ENCODE data around the gene TIMP3.
"Not testable (repeated sequence)": the region's sequence is repeated elsewhere in the genome, so short reads cannot be mapped to it uniquely, and the experiment has no call there.

TIMP3 gene

GRCh38 chr22:32850157-32850556, 48.7 kb downstream of the TIMP3 start:
- in situ Hi-C loops (cut with MboI; ENCODE audit: low sequenced_read_pairs): no loop called here

- in situ Hi-C loops (cut with MboI; ENCODE audit: low sequenced_read_pairs): no loop called here
Observed at GRCh38 chr22:32850591-32851517, 49.3 kb downstream of the TIMP3 start.

GRCh38 chr22:32852395-32853251, 51.1 kb downstream of the TIMP3 start:
- in situ Hi-C loops (cut with MboI; ENCODE audit: low sequenced_read_pairs): no loop called here

GRCh38 chr22:32853662-32854061, 52.2 kb downstream of the TIMP3 start:
- in situ Hi-C loops (cut with MboI; ENCODE audit: low sequenced_read_pairs): no loop called here

- in situ Hi-C loops (cut with MboI; ENCODE audit: low sequenced_read_pairs): no loop called here
Observed at GRCh38 chr22:32854351-32854804, 52.9 kb downstream of the TIMP3 start.

- in situ Hi-C loops (cut with MboI; ENCODE audit: low sequenced_read_pairs): no loop called here
Observed at GRCh38 chr22:32855045-32855756, 53.7 kb downstream of the TIMP3 start.

GRCh38 chr22:32858121-32858703, 56.7 kb downstream of the TIMP3 start:
- in situ Hi-C loops (cut with MboI; ENCODE audit: low sequenced_read_pairs): no loop called here

GRCh38 chr22:32858957-32859356, 57.5 kb downstream of the TIMP3 start:
- in situ Hi-C loops (cut with MboI; ENCODE audit: low sequenced_read_pairs): no loop called here

GRCh38 chr22:32859743-32860142, 58.2 kb downstream of the TIMP3 start:
- in situ Hi-C loops (cut with MboI; ENCODE audit: low sequenced_read_pairs): no loop called here

GRCh38 chr22:32861330-32861729, 59.8 kb downstream of the TIMP3 start:
- in situ Hi-C loops (cut with MboI; ENCODE audit: low sequenced_read_pairs): no loop called here

- in situ Hi-C loops (cut with MboI; ENCODE audit: low sequenced_read_pairs): no loop called here
Observed at GRCh38 chr22:32862083-32862482, 60.6 kb downstream of the TIMP3 start.

GRCh38 chr22:32862936-32863661, 61.6 kb downstream of the TIMP3 start:
- in situ Hi-C loops (cut with MboI; ENCODE audit: low sequenced_read_pairs): no loop called here

- in situ Hi-C loops (cut with MboI; ENCODE audit: low sequenced_read_pairs): no loop called here
Observed at GRCh38 chr22:32864041-32864440, 62.5 kb downstream of the TIMP3 start.

- in situ Hi-C loops (cut with MboI; ENCODE audit: low sequenced_read_pairs): no loop called here
Observed at GRCh38 chr22:32864596-32864995, 63.1 kb downstream of the TIMP3 start.

GRCh38 chr22:32866953-32867352, 65.4 kb downstream of the TIMP3 start:
- in situ Hi-C loops (cut with MboI; ENCODE audit: low sequenced_read_pairs): no loop called here

GRCh38 chr22:32868946-32869345, 67.4 kb downstream of the TIMP3 start:
- in situ Hi-C loops (cut with MboI; ENCODE audit: low sequenced_read_pairs): no loop called here

GRCh38 chr22:32870474-32870873, 69.0 kb downstream of the TIMP3 start:
- in situ Hi-C loops (cut with MboI; ENCODE audit: low sequenced_read_pairs): no loop called here

GRCh38 chr22:32873604-32874003, 72.1 kb downstream of the TIMP3 start:
- in situ Hi-C loops (cut with MboI; ENCODE audit: low sequenced_read_pairs): not testable (repeated sequence)

GRCh38 chr22:32874385-32874784, 72.9 kb downstream of the TIMP3 start:
- in situ Hi-C loops (cut with MboI; ENCODE audit: low sequenced_read_pairs): no loop called here

GRCh38 chr22:32874976-32875375, 73.5 kb downstream of the TIMP3 start:
- in situ Hi-C loops (cut with MboI; ENCODE audit: low sequenced_read_pairs): no loop called here
